K562 (cell line): Measurements from ENCODE around the gene PNRC1. TPM values are rescaled to one million over a fixed set of nuclear protein-coding genes. Genes with fewer than 3 reads are reported as not detected.
A peak's percentile ranks its signal among the peaks of the same experiment; 100 is the strongest.

ENCODE experiments used
- ATAC-seq: fragments of 200-7000 bp; cut with Tn5 transposase; 3 replicates; pipeline ENCODE4 v1.9.1; 2020; ENCODE audit warnings: moderate library complexity
- BruUV-seq: library from RNA; stranded (reverse); fragments of 400-500 nt; replicated peaks from 2 replicates; lab custom pipeline; 2021; lab: Mats Ljungman, UMichigan
- CTCF ChIA-PET: fragments of 300-600 bp; formaldehyde crosslinking; extraction: SDS; loops from one replicate; lab custom pipeline; 2021; ENCODE audit warnings: low intra/inter-chr PET ratio; lab: Yijun Ruan, JAX
- POLR2A ChIA-PET: fragments of 300-600, 350-650 bp; sonication (Branson Sonifier 250); formaldehyde crosslinking; extraction: SDS; loops from one replicate; lab custom pipeline; 2021; ENCODE audit warnings: antibody characterized with exemption, inconsistent platforms; lab: Yijun Ruan, JAX
- DNase-seq, 4 experiments: peaks; one replicate each; pipeline versions ENCODE4 v3.0.0 to v3.0.0-alpha.2; 2011 to 2018; ENCODE audit warnings: low spot score in 3 of 4, mixed read lengths in 3 of 4; ENCODE audit errors: extremely low read depth in 1 of 4
- FAIRE-seq: peaks from 2 replicates; lab custom pipeline; 2011; peaks lifted over from hg19 to GRCh38; lab: Jason Lieb, UNC
- H2AFZ ChIP-seq: 2 replicates; pipeline ENCODE4 v1.6.0; 2011; ENCODE audit warnings: low read depth, low read length, control low read depth, inconsistent platforms
- H3K27ac ChIP-seq: fragments of 200-600 bp; 3 replicates; pipeline ENCODE4 v1.8.0; 2011; ENCODE audit warnings: low read depth, mild to moderate bottlenecking, control low read depth, inconsistent platforms, low read length, moderate library complexity, mixed read lengths; ENCODE audit errors: extremely low read depth
- H3K27me3 ChIP-seq, 2 experiments: fragments of 300-600 bp in 1 of 2; 2 replicates in 1 of 2; 3 replicates in 1 of 2; pipeline versions ENCODE4 v1.6.0 to v1.8.0; 2011; ENCODE audit warnings: inconsistent platforms in 2 of 2, low read length in 2 of 2, mild to moderate bottlenecking in 1 of 2, mixed read lengths in 1 of 2, moderate library complexity in 1 of 2; ENCODE audit not compliant: control insufficient read depth in 2 of 2, insufficient read depth in 2 of 2
- H3K36me3 ChIP-seq: fragments of 300-600 bp; 3 replicates; pipeline ENCODE4 v1.8.0; 2011; ENCODE audit warnings: mild to moderate bottlenecking, low read length, inconsistent platforms; ENCODE audit not compliant: control insufficient read depth, insufficient read depth
- H3K4me1 ChIP-seq, 2 experiments: fragments of 200-600 bp in 1 of 2; replicated peaks in 1 of 2; 2 replicates in 1 of 2; 3 replicates in 1 of 2; pipeline versions ENCODE4 v1.5.1 to v1.8.0; 2011; ENCODE audit warnings: inconsistent platforms in 2 of 2, low read length in 2 of 2, mild to moderate bottlenecking in 1 of 2, mixed read lengths in 1 of 2, moderate library complexity in 1 of 2; ENCODE audit not compliant: control insufficient read depth in 2 of 2, insufficient read depth in 2 of 2
- H3K4me2 ChIP-seq: 2 replicates; pipeline ENCODE4 v1.6.1; 2011; ENCODE audit warnings: low read length, control low read depth, inconsistent platforms, mixed read lengths; ENCODE audit not compliant: insufficient read depth
- H3K4me3 ChIP-seq: fragments of 200-600 bp; sonication (generic), shearing (Covaris generic); 2 replicates; pipeline ENCODE4 v1.5.1; 2016; ENCODE audit warnings: control low read depth, inconsistent platforms
- H3K79me2 ChIP-seq: fragments of 200-600 bp; 3 replicates; pipeline ENCODE4 v1.8.0; 2011; ENCODE audit warnings: low read length, inconsistent platforms; ENCODE audit not compliant: control insufficient read depth, insufficient read depth
- H3K9ac ChIP-seq, 2 experiments: 2 replicates each; pipeline versions ENCODE4 v1.6.0 to v1.6.1; 2011; ENCODE audit warnings: low read depth in 2 of 2, low read length in 2 of 2, control low read depth in 1 of 2, inconsistent platforms in 1 of 2, mild to moderate bottlenecking in 1 of 2, mixed read lengths in 1 of 2; ENCODE audit not compliant: insufficient read depth in 1 of 2
- H3K9me1 ChIP-seq: one replicate; pipeline ENCODE4 v1.6.0; 2011; ENCODE audit warnings: inconsistent platforms, mild to moderate bottlenecking, low read length, moderate library complexity; ENCODE audit not compliant: control insufficient read depth, insufficient read depth
- H3K9me3 ChIP-seq: replicated peaks from 2 replicates; pipeline ENCODE4 v1.5.1; 2011; ENCODE audit warnings: low read depth, low read length, inconsistent platforms; ENCODE audit not compliant: control insufficient read depth, insufficient read depth
- H4K20me1 ChIP-seq: replicated peaks from 2 replicates; pipeline ENCODE4 v1.6.1; 2011; ENCODE audit warnings: low read length, inconsistent platforms, mixed read lengths; ENCODE audit not compliant: control insufficient read depth, insufficient read depth
- ATF6 ChIP-seq: sonication (generic); formaldehyde crosslinking; IDR thresholded peaks from 2 replicates; pipeline ENCODE4 v1.4.0; 2020; ENCODE audit warnings: mild to moderate bottlenecking, missing genetic modification reagents
- C11orf30 ChIP-seq: fragments of 450-650 bp; IDR thresholded peaks from 2 replicates; pipeline ENCODE4 v1.6.1; 2016; ENCODE audit warnings: low read depth, mild to moderate bottlenecking
- JUNB ChIP-seq: fragments of 450-650 bp; formaldehyde crosslinking; conservative IDR thresholded peaks from 2 replicates; pipeline ENCODE4 v1.4.0; 2020; ENCODE audit warnings: mild to moderate bottlenecking
- MAFF ChIP-seq: IDR thresholded peaks from 2 replicates; pipeline ENCODE4 v1.6.1; 2012; ENCODE audit warnings: low read length, improper control_type of control experiment
- MAFG ChIP-seq: fragments of 450-650 bp; conservative IDR thresholded peaks from 2 replicates; pipeline ENCODE4 v1.6.1; 2016; ENCODE audit warnings: missing genetic modification characterization, missing compliant biosample characterization
- MAFK ChIP-seq: IDR thresholded peaks from 2 replicates; pipeline ENCODE4 v1.6.1; 2011; ENCODE audit warnings: low read length, improper control_type of control experiment
- ZNF133 ChIP-seq: fragments of 250-450 bp; sonication (Bioruptor Pico); IDR thresholded peaks from 2 replicates; pipeline ENCODE4 v1.4.0; 2020; ENCODE audit warnings: mild to moderate bottlenecking
- ZNF316 ChIP-seq: fragments of 450-650 bp; IDR thresholded peaks from 2 replicates; pipeline ENCODE4 v1.6.1; 2016
- WGBS: fragments of 100-300 bp; shearing (Covaris generic); methylation state at CpG from one replicate; pipeline ENCODE4 v1.1.6; 2016; ENCODE audit warnings: low coverage, mixed read lengths; ENCODE audit not compliant: insufficient coverage; ENCODE audit errors: missing lambda C conversion rate; 5-methylcytosine and 5-hydroxymethylcytosine counted together
- in situ Hi-C: fragments of 300-500 bp; cut with MboI; formaldehyde crosslinking; loops from 4 replicates; pipeline ENCODE4 v1.15.0; 2018; ENCODE audit warnings: inconsistent platforms, mixed read lengths
- intact Hi-C: fragments of 100-400 bp; cut with micrococcal nuclease; formaldehyde crosslinking; loops from 2 replicates; pipeline ENCODE4 v1.14.2; 2022
- polyA plus RNA-seq, 8 experiments: library from polyadenylated mRNA; depleted of rRNA in 4 of 8; stranded (reverse) in 5 of 8; unstranded in 3 of 8; fragments of >200 nt; fragmentation: Nextera tagmentation in 2 of 8; fragmentation: Illumina TruSeq in 1 of 8; extraction: Ambion mirVana in 2 of 8; extraction: Trizol in 1 of 8; gene quantifications; 2 replicates each; pipeline versions ENCODE4 v1.2.1 to v1.2.3, GENCODE V29; 2011 to 2014; ENCODE audit warnings: inconsistent platforms in 1 of 8, missing spikeins in 1 of 8
- total RNA-seq, 7 experiments: library from RNA; depleted of rRNA in 6 of 7; stranded (reverse); fragments of >200 nt in 6 of 7; fragmentation: Illumina TruSeq in 2 of 7; extraction: Trizol in 2 of 7; gene quantifications; 2 replicates each; pipeline versions ENCODE4 v1.2.1 to v1.2.3, GENCODE V29; 2011 to 2021; ENCODE audit warnings: low replicate concordance in 1 of 7
- TF ChIP-seq, protein P1 (sequence below): fragments of 150-350 bp; conservative IDR thresholded peaks from 2 replicates; pipeline ENCODE4 v1.6.1; 2014; ENCODE audit warnings: low read length

Gene PNRC1
- total and polyA plus RNA-seq, 9 of the 15 experiments (the other 6 are each of a cell fraction or from before 2014, with no cell fraction given) = 1.2 to 10.8 (median 6.5) TPM

GRCh38 chr6:89121934-89122333 is 41.4 kb downstream of the PNRC1 start:
- no peaks in the 10 kb centered on the region for H4K20me1 ChIP-seq
- no peak overlapping the region for H3K27ac ChIP-seq
- no peak overlapping the region for H3K4me2 ChIP-seq
- no peaks in the 10 kb centered on the region for H3K9me3 ChIP-seq
- ChIA-PET CTCF (no interaction called here), POLR2A (no interaction called here)
- no peak overlapping the region for H3K9ac ChIP-seq
- no peaks in the 10 kb centered on the region for H3K36me3 ChIP-seq
- H3K4me1 ChIP-seq = no peaks in the 10 kb centered on the region
- no peak for DNase-seq
- H3K9me1 ChIP-seq = no peaks in the 10 kb centered on the region
- no peaks in the 10 kb centered on the region for H3K27me3 ChIP-seq
- in situ Hi-C loops = no loop called here
- BruUV-seq = no TSS peak
- 0% methylated on average over 1 of the region's 1 CpG for WGBS
- H3K79me2 ChIP-seq = no peaks in the 10 kb centered on the region
- no peak for FAIRE-seq
- intact Hi-C loops = loop anchor here (1.0 to 5.0 kb wide), 2 partner anchors 120 to 140 kb away; no protein-coding TSS in a partner anchor
- peak; percentile 88 for TF ChIP-seq MAFF
- TF ChIP-seq MAFG (tag) = peak; percentile 82
- TF ChIP-seq JUNB (CRISPR knock-in tag) = no peak
- peak; percentile 86 for TF ChIP-seq MAFK
- no peak for TF ChIP-seq ZNF133
- peak; percentile 93 for TF ChIP-seq ZNF316
- TF ChIP-seq, protein P1, sequence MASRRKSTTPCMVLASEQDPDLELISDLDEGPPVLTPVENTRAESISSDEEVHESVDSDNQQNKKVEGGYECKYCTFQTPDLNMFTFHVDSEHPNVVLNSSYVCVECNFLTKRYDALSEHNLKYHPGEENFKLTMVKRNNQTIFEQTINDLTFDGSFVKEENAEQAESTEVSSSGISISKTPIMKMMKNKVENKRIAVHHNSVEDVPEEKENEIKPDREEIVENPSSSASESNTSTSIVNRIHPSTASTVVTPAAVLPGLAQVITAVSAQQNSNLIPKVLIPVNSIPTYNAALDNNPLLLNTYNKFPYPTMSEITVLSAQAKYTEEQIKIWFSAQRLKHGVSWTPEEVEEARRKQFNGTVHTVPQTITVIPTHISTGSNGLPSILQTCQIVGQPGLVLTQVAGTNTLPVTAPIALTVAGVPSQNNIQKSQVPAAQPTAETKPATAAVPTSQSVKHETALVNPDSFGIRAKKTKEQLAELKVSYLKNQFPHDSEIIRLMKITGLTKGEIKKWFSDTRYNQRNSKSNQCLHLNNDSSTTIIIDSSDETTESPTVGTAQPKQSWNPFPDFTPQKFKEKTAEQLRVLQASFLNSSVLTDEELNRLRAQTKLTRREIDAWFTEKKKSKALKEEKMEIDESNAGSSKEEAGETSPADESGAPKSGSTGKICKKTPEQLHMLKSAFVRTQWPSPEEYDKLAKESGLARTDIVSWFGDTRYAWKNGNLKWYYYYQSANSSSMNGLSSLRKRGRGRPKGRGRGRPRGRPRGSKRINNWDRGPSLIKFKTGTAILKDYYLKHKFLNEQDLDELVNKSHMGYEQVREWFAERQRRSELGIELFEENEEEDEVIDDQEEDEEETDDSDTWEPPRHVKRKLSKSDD = no peak
- TF ChIP-seq C11orf30 = peak; percentile 83
- TF ChIP-seq ATF6 = no peak
- no peak overlapping the region for H2AFZ ChIP-seq
- no peak for ATAC-seq
- H3K4me3 ChIP-seq = no peak overlapping the region
